Endodermal cell (in vitro differentiated cells): Measurements from ENCODE around the gene ECHS1. TPM values are rescaled to one million over a fixed set of nuclear protein-coding genes. Genes with fewer than 3 reads are reported as not detected.

Source experiments
- DNase-seq: peaks from one replicate; pipeline ENCODE4 v3.0.0-alpha.2; 2017
- H3K27ac ChIP-seq: 2 replicates; pipeline ENCODE4 v1.5.1; 2013; ENCODE audit warnings: mild to moderate bottlenecking, low read depth, low read length, moderate library complexity
- H3K27me3 ChIP-seq: 2 replicates; pipeline ENCODE4 v1.6.1; 2013; ENCODE audit warnings: mild to moderate bottlenecking, low read length, moderate library complexity; ENCODE audit not compliant: insufficient read depth, control insufficient read depth, poor library complexity, severe bottlenecking
- H3K36me3 ChIP-seq: 2 replicates; pipeline ENCODE4 v1.7.0; 2013; ENCODE audit warnings: mild to moderate bottlenecking, low read length, moderate library complexity; ENCODE audit not compliant: control insufficient read depth, insufficient read depth
- H3K4me1 ChIP-seq: one replicate; pipeline ENCODE4 v1.7.0; 2013; ENCODE audit warnings: low read length; ENCODE audit not compliant: control insufficient read depth, insufficient read depth
- H3K4me3 ChIP-seq: 2 replicates; pipeline ENCODE4 v1.5.1; 2013; ENCODE audit warnings: mild to moderate bottlenecking, low read length, moderate library complexity
- H3K9ac ChIP-seq: 2 replicates; pipeline ENCODE4 v1.6.1; 2013; ENCODE audit warnings: mild to moderate bottlenecking, low read length, moderate library complexity; ENCODE audit not compliant: poor library complexity, severe bottlenecking; ENCODE audit errors: extremely low read depth
- H3K9me3 ChIP-seq: 2 replicates; pipeline ENCODE4 v1.6.1; 2013; ENCODE audit warnings: mild to moderate bottlenecking, low read length, moderate library complexity; ENCODE audit not compliant: control insufficient read depth
- H3K27ac Mint-ChIP-seq: 2 replicates; pipeline ENCODE4 v1.8.0; 2020; ENCODE audit warnings: mixed read lengths
- H3K27me3 Mint-ChIP-seq: 2 replicates; pipeline ENCODE4 v1.8.0; 2021; ENCODE audit warnings: mild to moderate bottlenecking, mixed read lengths; ENCODE audit not compliant: insufficient read depth
- H3K36me3 Mint-ChIP-seq: 2 replicates; pipeline ENCODE4 v1.8.0; 2020; ENCODE audit warnings: low read depth, mixed read lengths
- H3K4me1 Mint-ChIP-seq: 2 replicates; pipeline ENCODE4 v1.8.0; 2020; ENCODE audit warnings: mixed read lengths
- H3K4me3 Mint-ChIP-seq: 2 replicates; pipeline ENCODE4 v1.8.0; 2020; ENCODE audit warnings: mild to moderate bottlenecking, moderate library complexity, mixed read lengths
- H3K9me3 Mint-ChIP-seq: 2 replicates; pipeline ENCODE4 v1.8.0; 2020; ENCODE audit warnings: mild to moderate bottlenecking, mixed read lengths
- CTCF ChIP-seq: fragments of 200-600 bp; sonication (generic); conservative IDR thresholded peaks from 2 replicates; pipeline ENCODE4 v1.5.0; 2021; ENCODE audit warnings: antibody characterized with exemption, mild to moderate bottlenecking
- WGBS, 2 experiments: methylation state at CpG; one replicate each; pipeline versions ENCODE4 v1.1.5 to v1.1.7; 2013; ENCODE audit warnings: missing lambda C conversion rate in 2 of 2, mixed read lengths in 1 of 2; ENCODE audit not compliant: insufficient coverage in 1 of 2, insufficient read length in 1 of 2; 5-methylcytosine and 5-hydroxymethylcytosine counted together
- total RNA-seq, 2 donors: library from RNA; stranded (reverse); fragmentation: NEBNext Ultra II Directional in 1 of 2; extraction: Animal tissue kit (Norgen Biotek cat#: 25700) in 1 of 2; gene quantifications; 2 replicates in 1 of 2; 3 replicates in 1 of 2; pipeline ENCODE4 v1.2.1, GENCODE V29; 2021

The ECHS1 gene
- total RNA-seq, 2 donors from 2014 or later: 92.3 to 102 TPM

- peaks cover 2% of the 10 kb centered on the region for H3K27me3 Mint-ChIP-seq
- no peaks in the 10 kb centered on the region for H3K27me3 ChIP-seq
- no peak overlapping the region for H3K27ac ChIP-seq
- 88 to 92% methylated on average over 11 to 16 of the region's 16 CpGs for WGBS, 2 experiments
- H3K4me3 ChIP-seq: no peak overlapping the region
- H3K27ac Mint-ChIP-seq: no peak overlapping the region
- H3K36me3 Mint-ChIP-seq: peaks cover 3% of the 10 kb centered on the region
- peaks cover 7% of the 10 kb centered on the region for H3K4me1 Mint-ChIP-seq
- H3K36me3 ChIP-seq: peaks cover 14% of the 10 kb centered on the region
- peak; percentile 23 for TF ChIP-seq CTCF
- peak; percentile 61 for DNase-seq
- no peaks in the 10 kb centered on the region for H3K9me3 Mint-ChIP-seq
- H3K9ac ChIP-seq: no peak overlapping the region
- no peak overlapping the region for H3K4me3 Mint-ChIP-seq
- H3K9me3 ChIP-seq: no peaks in the 10 kb centered on the region
- peaks cover 8% of the 10 kb centered on the region for H3K4me1 ChIP-seq
Observed at GRCh38 chr10:133353202-133353959, 19.8 kb downstream of the ECHS1 start.

GRCh38 chr10:133351408-133352318 is 21.5 kb downstream of the ECHS1 start:
- H3K4me1 Mint-ChIP-seq: peaks cover 7% of the 10 kb centered on the region
- peaks cover 3% of the 10 kb centered on the region for H3K36me3 Mint-ChIP-seq
- peaks cover 14% of the 10 kb centered on the region for H3K36me3 ChIP-seq
- H3K9me3 Mint-ChIP-seq: no peaks in the 10 kb centered on the region
- H3K27me3 Mint-ChIP-seq: peaks cover 2% of the 10 kb centered on the region
- no peak overlapping the region for H3K4me3 Mint-ChIP-seq
- H3K27me3 ChIP-seq: no peaks in the 10 kb centered on the region
- peak; percentile 46 for TF ChIP-seq CTCF
- 75 to 78% methylated on average over 13 to 24 of the region's 24 CpGs for WGBS, 2 experiments
- no peaks in the 10 kb centered on the region for H3K9me3 ChIP-seq
- H3K4me1 ChIP-seq: peaks cover 8% of the 10 kb centered on the region
- no peak overlapping the region for H3K9ac ChIP-seq
- DNase-seq: peak; percentile 84
- H3K27ac ChIP-seq: no peak overlapping the region
- H3K4me3 ChIP-seq: no peak overlapping the region
- no peak overlapping the region for H3K27ac Mint-ChIP-seq

- no peaks in the 10 kb centered on the region for H3K9me3 Mint-ChIP-seq
- Histone ChIP-seq H3K9me3 (no peaks in the 10 kb centered on the region), H3K27ac (no peak overlapping the region), H3K4me3 (no peak overlapping the region), H3K36me3 (peaks cover 14% of the 10 kb centered on the region), H3K27me3 (no peaks in the 10 kb centered on the region), H3K9ac (no peak overlapping the region), H3K4me1 (peaks cover 3% of the 10 kb centered on the region)
- DNase-seq: no peak
- H3K4me1 Mint-ChIP-seq: peaks cover 7% of the 10 kb centered on the region
- H3K4me3 Mint-ChIP-seq: no peak overlapping the region
- WGBS, 2 experiments: 81 to 86% methylated on average over 5 to 13 of the region's 13 CpGs
- H3K36me3 Mint-ChIP-seq: peaks cover 3% of the 10 kb centered on the region
- no peak overlapping the region for H3K27ac Mint-ChIP-seq
- peaks cover 2% of the 10 kb centered on the region for H3K27me3 Mint-ChIP-seq
- TF ChIP-seq CTCF: no peak
Observed at GRCh38 chr10:133350950-133351329, 22.2 kb downstream of the ECHS1 start.
